SU-DHL-6 (cell line): ENCODE data around the gene SOX6.

Experiments used
- H2AFZ ChIP-seq: fragments of 200-600 bp; sonication (generic); 2 replicates; pipeline ENCODE4 v1.6.1; 2014; ENCODE audit warnings: low read depth, mild to moderate bottlenecking, moderate library complexity, mixed read lengths, antibody characterized with exemption, low read length; ENCODE audit not compliant: severe bottlenecking
- H3F3A ChIP-seq: fragments of 200-600 bp; shearing (Covaris generic); 2 replicates; pipeline ENCODE4 v1.6.0; 2016; ENCODE audit warnings: antibody characterized with exemption, mild to moderate bottlenecking; ENCODE audit not compliant: insufficient read depth
- H3K27ac ChIP-seq: fragments of 200-600 bp; sonication (generic); 2 replicates; pipeline ENCODE4 v1.5.1; 2016; ENCODE audit warnings: low read depth, mild to moderate bottlenecking, low read length, moderate library complexity, mixed read lengths
- H3K27me3 ChIP-seq: fragments of 200-600 bp; sonication (generic), shearing (Covaris generic); 2 replicates; pipeline ENCODE4 v1.6.0; 2014; ENCODE audit warnings: mild to moderate bottlenecking, low read length
- H3K36me3 ChIP-seq: fragments of 200-600 bp; sonication (generic); 2 replicates; pipeline ENCODE4 v1.6.1; 2014; ENCODE audit warnings: mild to moderate bottlenecking, low read length, mixed read lengths
- H3K4me2 ChIP-seq: fragments of 300-600, 200-600 bp; shearing (Covaris generic), sonication (generic); 2 replicates; pipeline ENCODE4 v1.6.0; 2014; ENCODE audit warnings: low read length, low read depth, mild to moderate bottlenecking; ENCODE audit not compliant: poor library complexity, severe bottlenecking
- H3K4me3 ChIP-seq: fragments of 200-600 bp; sonication (generic); 2 replicates; pipeline ENCODE4 v1.5.1; 2014; ENCODE audit warnings: antibody characterized with exemption, low read length, mild to moderate bottlenecking, mixed read lengths; ENCODE audit not compliant: insufficient read depth, poor library complexity, severe bottlenecking
- H3K79me2 ChIP-seq: fragments of 200-600 bp; sonication (generic); 2 replicates; pipeline ENCODE4 v1.6.1; 2014; ENCODE audit warnings: mild to moderate bottlenecking, low read length, moderate library complexity; ENCODE audit not compliant: insufficient read depth
- H3K9ac ChIP-seq: fragments of 200-600 bp; sonication (generic); 2 replicates; pipeline ENCODE4 v1.7.0; 2014; ENCODE audit warnings: mild to moderate bottlenecking, low read length
- H3K9me2 ChIP-seq: fragments of 200-600 bp; sonication (generic); replicated peaks from 2 replicates; pipeline ENCODE4 v1.6.1; 2014; ENCODE audit warnings: low read length; ENCODE audit not compliant: insufficient read depth
- H3K9me3 ChIP-seq: fragments of 200-600 bp; sonication (generic); 2 replicates; pipeline ENCODE4 v1.6.1; 2014; ENCODE audit warnings: low read length, mixed read lengths; ENCODE audit not compliant: insufficient read depth
- H4K20me1 ChIP-seq: fragments of 200-600 bp; sonication (generic); 2 replicates; pipeline ENCODE4 v1.6.1; 2014; ENCODE audit warnings: low read depth, mild to moderate bottlenecking, antibody characterized with exemption, low read length, moderate library complexity, mixed read lengths
- EZH2phosphoT487 ChIP-seq: fragments of 200-600 bp; sonication (generic), shearing (Covaris generic); conservative IDR thresholded peaks from 2 replicates; pipeline ENCODE4 v1.6.1; 2018; ENCODE audit warnings: mild to moderate bottlenecking, antibody characterized with exemption, low read length, moderate library complexity, mixed read lengths
- TF ChIP-seq, protein P1 (sequence below): fragments of 200-600 bp; sonication (generic); IDR thresholded peaks from one replicate; pipeline ENCODE4 v1.5.1; 2017; ENCODE audit warnings: antibody characterized with exemption, mild to moderate bottlenecking, low read length, moderate library complexity; ENCODE audit not compliant: insufficient read depth, poor library complexity, severe bottlenecking

SOX6 gene

DNA sequence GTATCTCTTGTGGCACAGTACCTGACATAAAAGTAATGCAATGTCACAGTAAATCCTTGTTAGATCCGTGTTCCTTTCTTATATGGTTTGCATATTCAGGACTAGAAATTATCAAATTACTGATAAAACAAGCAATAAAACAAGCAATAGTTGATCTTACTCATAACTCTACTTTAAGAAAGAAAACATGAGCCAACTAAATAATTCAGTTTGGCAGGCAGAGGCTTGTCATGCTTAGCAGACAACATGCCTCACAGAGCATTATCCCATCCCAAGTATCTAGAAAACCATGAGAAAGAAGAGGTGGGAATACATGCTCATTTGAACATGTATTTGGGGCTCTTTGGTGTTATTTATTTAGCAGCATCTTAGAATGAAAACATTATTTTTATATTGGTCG is 241.9 kb downstream of the SOX6 start:
- Histone ChIP-seq H3K27me3 (no peaks in the 10 kb centered on the region), H3K4me2 (no peak overlapping the region), H3K36me3 (no peaks in the 10 kb centered on the region), H3K9me2 (no peaks in the 10 kb centered on the region), H3K9ac (no peak overlapping the region), H3K27ac (no peak overlapping the region), H3K79me2 (no peaks in the 10 kb centered on the region), H2AFZ (no peak overlapping the region), H3F3A (no peaks in the 10 kb centered on the region), H4K20me1 (no peaks in the 10 kb centered on the region), H3K4me3 (no peak overlapping the region), H3K9me3 (no peaks in the 10 kb centered on the region)
- TF ChIP-seq, protein P1, sequence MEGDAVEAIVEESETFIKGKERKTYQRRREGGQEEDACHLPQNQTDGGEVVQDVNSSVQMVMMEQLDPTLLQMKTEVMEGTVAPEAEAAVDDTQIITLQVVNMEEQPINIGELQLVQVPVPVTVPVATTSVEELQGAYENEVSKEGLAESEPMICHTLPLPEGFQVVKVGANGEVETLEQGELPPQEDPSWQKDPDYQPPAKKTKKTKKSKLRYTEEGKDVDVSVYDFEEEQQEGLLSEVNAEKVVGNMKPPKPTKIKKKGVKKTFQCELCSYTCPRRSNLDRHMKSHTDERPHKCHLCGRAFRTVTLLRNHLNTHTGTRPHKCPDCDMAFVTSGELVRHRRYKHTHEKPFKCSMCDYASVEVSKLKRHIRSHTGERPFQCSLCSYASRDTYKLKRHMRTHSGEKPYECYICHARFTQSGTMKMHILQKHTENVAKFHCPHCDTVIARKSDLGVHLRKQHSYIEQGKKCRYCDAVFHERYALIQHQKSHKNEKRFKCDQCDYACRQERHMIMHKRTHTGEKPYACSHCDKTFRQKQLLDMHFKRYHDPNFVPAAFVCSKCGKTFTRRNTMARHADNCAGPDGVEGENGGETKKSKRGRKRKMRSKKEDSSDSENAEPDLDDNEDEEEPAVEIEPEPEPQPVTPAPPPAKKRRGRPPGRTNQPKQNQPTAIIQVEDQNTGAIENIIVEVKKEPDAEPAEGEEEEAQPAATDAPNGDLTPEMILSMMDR: no peak
- TF ChIP-seq EZH2phosphoT487: no peak

DNA sequence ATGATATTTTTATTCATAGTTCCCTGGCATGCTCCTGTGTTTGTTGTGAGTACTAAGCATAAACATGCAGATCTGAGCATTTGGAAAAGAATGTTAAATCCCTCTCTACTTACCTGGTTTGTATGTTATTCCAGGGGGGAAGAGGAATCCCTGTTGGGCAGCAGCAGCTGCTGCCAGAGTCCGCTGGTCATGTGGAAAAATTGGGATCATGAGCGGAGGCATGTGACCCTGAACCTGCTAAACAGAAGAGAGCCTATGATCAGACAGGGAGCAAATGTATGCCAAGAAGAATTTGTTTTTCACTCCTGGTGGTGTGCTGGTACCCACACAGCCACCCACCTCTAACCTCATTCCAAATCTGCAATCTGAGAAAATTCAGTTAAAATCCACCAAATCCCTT is 244.7 kb downstream of the SOX6 start:
- no peak overlapping the region for H3K9ac ChIP-seq

DNA sequence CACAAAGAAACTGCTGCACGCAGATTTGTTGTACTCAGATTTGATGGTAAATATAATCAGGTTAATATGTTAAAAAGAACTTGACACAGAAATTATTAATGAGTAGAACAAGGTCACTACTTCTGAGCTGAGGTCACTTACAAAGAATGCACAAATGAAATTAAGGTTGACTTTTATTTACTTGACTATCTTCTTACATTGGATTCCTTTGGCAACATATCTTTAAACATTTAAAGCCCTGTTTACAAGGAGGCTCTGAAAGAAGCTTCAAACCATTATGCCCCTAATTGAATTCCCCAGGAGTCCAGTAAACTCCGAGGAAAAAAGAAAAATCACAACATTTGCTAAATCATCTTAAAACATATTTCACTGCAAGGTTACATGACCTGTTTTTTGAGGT is 245.5 kb downstream of the SOX6 start:
- Histone ChIP-seq H3K27ac (no peak overlapping the region), H3K4me2 (no peak overlapping the region), H3K79me2 (no peaks in the 10 kb centered on the region), H3K9me3 (no peaks in the 10 kb centered on the region), H3K9me2 (no peaks in the 10 kb centered on the region), H4K20me1 (no peaks in the 10 kb centered on the region), H2AFZ (no peak overlapping the region), H3K36me3 (no peaks in the 10 kb centered on the region), H3K27me3 (no peaks in the 10 kb centered on the region), H3K9ac (no peak overlapping the region), H3K4me3 (no peak overlapping the region), H3F3A (no peaks in the 10 kb centered on the region)
- TF ChIP-seq EZH2phosphoT487: no peak
- TF ChIP-seq, protein P1: no peak

More for the DNA sequence above, 244.7 kb downstream of the SOX6 start:
- no peak for TF ChIP-seq EZH2phosphoT487
- TF ChIP-seq, protein P1: no peak
- no peaks in the 10 kb centered on the region for H3K9me3 ChIP-seq
- H4K20me1 ChIP-seq: no peaks in the 10 kb centered on the region
- H3K4me3 ChIP-seq: no peak overlapping the region
- no peaks in the 10 kb centered on the region for H3K27me3 ChIP-seq
- no peak overlapping the region for H3K4me2 ChIP-seq
- no peaks in the 10 kb centered on the region for H3K36me3 ChIP-seq
- no peak overlapping the region for H3K27ac ChIP-seq
- H2AFZ ChIP-seq: no peak overlapping the region
- H3K79me2 ChIP-seq: no peaks in the 10 kb centered on the region
- no peaks in the 10 kb centered on the region for H3K9me2 ChIP-seq
- H3F3A ChIP-seq: no peaks in the 10 kb centered on the region
